Hematopoietic multipotent progenitor cell treated with erythropoietin and hydrocortisone succinate and interleukin-3 and kit ligand, for 15 days (in vitro differentiated cells): ENCODE results near the gene ENTPD2.
A peak's percentile ranks its signal among the peaks of the same experiment; 100 is the strongest.

ENCODE experiments used
- DNase-seq: peaks from one replicate; pipeline ENCODE4 v3.0.0-alpha.2; 2015; ENCODE audit warnings: low spot score

Gene ENTPD2

GRCh38 chr9:137079401-137079787 is 25.5 kb upstream of the ENTPD2 start:
- no peak for DNase-seq

DNA sequence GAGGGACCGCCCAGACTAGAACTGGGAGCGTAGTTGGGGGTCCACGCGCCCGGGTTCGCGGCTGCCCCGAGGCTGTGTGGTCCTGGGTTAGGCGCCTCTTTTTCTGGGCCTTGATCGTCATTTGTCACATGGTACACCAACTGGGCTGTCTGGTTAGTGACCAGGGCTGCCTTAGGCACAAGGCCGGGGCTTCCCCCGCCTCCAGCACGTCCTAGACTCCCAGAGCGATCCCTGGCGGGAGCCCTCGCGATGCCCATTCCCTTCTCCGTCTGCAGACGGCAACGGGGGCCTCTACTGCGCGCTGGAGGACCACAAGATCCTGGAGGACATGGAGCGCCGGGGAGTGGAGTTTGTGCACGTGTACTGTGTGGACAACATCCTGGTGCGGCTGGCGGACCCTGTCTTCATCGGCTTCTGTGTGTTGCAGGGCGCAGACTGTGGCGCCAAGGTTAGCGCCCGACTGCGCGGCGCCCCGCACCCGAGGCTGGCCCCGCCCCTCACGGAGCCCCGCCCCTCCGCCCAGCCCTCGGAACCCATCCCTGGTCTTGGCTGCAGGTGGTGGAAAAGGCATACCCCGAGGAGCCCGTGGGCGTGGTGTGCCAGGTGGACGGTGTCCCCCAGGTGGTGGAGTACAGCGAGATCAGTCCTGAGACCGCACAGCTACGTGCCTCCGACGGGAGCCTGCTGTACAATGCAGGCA is 25.0 kb upstream of the ENTPD2 start:
- DNase-seq = no peak

DNA sequence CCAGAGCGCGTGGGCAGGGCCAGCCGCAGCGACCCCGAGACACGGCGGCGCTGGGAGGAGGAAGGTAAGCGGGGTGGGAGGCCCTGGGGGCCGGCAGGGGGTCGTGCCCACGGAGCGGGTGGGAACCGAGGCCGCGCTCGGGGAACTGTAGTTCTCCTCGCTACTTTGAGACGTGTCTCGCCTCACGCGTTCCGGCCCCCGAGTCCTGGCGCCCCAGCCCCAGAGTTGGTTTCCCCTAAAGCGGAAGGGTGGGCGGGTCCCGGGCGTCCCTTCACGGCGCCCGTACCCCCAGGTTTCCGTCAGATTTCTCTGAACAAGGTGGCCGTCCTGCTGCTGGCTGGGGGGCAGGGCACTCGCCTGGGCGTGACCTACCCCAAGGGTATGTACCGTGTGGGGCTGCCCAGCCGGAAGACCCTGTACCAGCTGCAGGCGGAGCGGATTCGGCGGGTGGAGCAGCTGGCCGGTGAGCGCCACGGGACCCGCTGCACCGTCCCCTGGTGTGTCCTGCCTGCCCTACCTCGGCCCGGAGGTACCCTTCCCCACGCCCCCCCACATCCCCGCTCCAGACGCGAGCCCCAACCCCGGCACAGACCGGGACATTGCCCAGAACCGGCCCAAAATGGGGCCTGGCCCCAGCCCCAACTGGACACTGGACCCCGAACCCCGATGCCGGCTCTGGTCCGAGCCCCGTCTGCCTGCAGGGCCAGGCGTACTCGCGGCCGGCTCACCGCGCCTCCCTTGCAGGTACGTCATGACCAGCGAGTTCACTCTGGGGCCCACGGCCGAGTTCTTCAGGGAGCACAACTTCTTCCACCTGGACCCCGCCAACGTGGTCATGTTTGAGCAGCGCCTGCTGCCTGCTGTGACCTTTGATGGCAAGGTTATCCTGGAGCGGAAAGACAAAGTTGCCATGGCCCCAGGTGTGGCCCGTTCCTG is 24.2 kb upstream of the ENTPD2 start:
- DNase-seq = no peak

DNA sequence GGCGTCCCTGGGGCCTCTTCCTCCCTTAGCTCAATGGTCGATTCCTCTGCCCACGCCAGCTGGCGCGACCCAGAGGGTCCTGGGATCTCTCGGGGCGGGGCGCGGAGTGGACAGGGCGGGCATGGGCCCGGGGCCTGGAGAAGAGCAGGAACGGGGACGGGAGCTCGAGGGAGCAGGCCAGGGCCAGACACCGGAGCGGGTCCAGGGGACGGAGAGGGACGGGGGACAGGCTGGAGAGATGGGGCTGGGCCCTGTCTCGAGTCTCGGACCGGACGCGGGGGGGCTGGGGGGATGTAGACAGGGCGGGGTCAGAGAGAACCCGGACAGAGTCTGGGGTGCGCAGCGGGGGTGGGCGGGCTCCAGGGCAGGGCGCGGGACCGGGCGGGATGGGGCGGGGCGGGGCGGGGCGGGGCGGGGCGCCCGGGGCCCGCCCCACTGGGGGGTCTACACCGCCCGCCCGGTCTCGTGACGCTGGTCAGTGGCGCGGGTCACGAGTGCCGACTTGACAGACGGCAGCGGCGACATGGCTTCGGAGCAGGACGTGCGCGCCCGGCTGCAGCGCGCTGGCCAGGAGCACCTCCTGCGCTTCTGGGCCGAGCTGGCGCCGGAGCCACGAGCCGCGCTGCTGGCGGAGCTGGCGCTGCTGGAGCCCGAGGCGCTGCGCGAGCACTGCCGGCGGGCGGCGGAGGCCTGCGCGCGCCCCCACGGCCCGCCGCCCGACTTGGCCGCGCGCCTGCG is 23.3 kb upstream of the ENTPD2 start, which contains the start of gene UAP1L1:
TSS of gene UAP1L1 (plus strand) at position 508 of the 738 bp plus-strand sequence. CDS start at position 524, 16 bp downstream.
- DNase-seq = peak; percentile 17

DNA sequence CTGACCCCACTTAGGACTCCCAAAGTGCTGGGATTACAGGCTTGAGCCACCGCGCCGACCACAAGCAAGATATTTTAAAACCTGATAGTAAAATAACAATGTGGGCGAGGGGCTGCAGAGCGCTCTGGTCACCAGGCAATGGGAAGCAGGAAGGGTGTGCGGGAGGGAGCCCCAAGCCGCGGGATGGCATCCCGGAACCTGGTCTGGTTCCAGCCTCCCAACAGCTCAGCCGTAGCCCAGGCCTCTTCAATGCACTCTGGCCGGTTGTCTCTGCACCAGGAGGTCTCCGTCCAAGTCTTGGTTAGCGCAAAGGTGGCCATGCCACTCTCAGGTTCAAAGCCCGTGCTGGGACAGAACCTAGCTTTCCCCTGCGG is 22.8 kb upstream of the ENTPD2 start:
- DNase-seq = no peak

DNA sequence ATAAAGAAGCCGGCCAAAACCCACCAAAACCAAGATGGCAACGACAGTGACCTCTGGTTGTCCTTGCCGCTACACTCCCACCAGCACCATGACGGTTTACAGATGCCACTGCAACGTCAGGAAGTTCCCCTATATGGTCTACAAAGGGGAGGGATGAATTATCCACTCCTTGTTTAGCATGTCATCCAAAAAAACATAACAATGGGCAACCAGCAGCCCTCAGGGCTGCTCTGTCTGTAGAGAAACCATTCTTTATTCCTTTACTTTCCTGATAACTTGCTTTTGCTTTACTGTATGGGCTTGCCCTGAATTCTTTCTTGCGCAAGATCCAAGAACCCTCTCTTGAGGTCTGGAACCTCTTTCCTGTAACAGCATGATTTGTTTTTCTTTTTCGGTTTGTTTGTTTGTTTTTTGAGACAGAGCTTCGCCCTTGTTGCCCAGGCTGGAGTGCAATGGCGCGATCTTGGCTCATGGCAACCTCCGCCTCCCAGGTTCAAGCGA is 21.5 kb upstream of the ENTPD2 start:
- DNase-seq = no peak

- DNase-seq = no peak
These were observed 20.9 kb upstream of the ENTPD2 start for GRCh38 chr9:137074657-137075274.

DNA sequence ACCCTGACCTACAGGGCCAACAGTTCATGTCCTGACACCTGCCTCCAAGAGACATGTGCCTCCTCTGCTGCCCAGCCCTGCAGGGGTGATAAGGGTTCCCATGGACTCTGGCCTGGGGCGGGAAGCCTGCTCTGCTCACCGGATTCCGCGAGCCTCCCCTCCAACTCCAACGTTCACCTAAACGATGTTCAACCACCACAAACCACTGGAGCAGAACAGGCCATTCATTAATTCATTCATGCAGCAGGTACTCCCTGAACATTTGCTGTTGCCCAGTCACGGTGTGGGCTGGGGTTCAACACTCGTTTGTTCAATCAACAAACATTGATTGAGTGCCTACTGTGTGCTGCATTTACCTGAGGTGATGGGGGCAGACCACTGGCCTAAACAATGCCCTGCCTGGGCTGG is 20.1 kb upstream of the ENTPD2 start:
- DNase-seq = no peak

GRCh38 chr9:137071282-137071681 is 17.4 kb upstream of the ENTPD2 start:
- no peak for DNase-seq

DNA sequence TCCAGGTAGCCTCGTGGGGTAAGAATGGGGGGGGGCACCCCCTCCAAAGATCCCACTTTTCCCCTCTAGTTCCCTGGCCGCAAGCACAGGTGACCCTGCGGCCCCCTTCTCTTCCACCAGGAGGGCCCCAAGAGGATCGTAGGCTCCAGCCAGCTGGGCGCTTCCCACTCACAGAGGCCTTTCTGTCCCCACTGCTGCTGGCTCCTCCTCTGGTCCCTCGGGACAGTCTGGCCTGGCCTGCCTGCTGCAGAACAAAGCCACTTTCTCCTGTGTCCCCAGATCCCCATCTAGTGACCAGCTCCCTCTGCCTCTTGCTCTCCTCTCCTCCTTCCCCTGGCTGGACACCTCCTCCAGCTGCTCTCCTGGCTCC is 17.0 kb upstream of the ENTPD2 start:
- no peak for DNase-seq

- peak; percentile 85 for DNase-seq
These were observed 16.5 kb upstream of the ENTPD2 start, which contains the start of gene SAPCD2 for GRCh38 chr9:137070201-137070905. Gene SAPCD2 (minus strand): TSS chr9:137070557. CDS start chr9:137070460, 97 bp downstream.

GRCh38 chr9:137069508-137070091 is 15.7 kb upstream of the ENTPD2 start:
- DNase-seq = no peak

DNA sequence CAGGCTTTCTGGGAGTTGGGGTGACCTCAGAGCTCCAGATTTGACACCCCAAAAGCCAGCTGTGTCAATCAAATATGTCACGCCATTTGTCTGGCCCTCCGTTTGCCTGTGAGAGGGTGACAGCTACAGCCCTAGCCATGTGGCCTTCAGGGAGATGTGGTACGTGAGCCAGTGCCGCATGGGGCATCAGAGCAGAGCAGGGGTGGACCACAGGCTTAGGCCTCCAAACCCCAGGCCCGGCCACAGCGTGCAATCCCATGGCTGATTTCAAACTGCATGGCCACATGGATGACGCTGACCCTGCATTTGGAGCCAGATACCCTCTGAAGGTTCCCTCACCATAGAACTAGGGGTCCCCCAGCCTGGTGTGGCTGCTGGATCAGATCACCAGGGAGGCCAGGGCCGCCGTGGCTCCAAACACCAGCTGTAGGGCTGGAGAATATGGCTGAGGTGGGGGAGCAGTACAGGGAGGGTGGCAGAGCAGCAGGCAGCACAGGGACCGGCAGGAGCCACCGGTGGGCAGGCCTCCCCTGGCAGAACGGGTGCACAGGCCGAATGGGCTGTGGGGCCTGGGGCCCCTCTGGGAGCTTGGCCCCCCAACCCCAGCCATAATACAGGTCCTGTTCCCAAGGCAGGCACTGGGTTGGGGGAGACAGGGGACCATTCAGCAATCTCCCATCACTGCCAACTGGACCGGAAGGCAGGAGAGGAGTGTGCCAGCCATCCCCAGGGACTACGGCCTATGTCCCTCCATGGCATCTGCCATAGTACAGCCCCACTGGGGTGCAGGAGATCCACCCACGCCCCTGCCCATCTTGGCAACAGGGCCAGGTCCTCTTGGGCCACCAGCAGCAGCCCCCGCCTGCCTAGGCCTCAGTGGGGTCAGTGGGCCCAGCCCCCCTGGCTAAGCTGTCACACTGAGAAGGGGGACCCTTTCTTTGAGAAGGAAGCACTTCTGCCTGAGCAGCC is 15.0 kb upstream of the ENTPD2 start:
- DNase-seq = no peak

DNA sequence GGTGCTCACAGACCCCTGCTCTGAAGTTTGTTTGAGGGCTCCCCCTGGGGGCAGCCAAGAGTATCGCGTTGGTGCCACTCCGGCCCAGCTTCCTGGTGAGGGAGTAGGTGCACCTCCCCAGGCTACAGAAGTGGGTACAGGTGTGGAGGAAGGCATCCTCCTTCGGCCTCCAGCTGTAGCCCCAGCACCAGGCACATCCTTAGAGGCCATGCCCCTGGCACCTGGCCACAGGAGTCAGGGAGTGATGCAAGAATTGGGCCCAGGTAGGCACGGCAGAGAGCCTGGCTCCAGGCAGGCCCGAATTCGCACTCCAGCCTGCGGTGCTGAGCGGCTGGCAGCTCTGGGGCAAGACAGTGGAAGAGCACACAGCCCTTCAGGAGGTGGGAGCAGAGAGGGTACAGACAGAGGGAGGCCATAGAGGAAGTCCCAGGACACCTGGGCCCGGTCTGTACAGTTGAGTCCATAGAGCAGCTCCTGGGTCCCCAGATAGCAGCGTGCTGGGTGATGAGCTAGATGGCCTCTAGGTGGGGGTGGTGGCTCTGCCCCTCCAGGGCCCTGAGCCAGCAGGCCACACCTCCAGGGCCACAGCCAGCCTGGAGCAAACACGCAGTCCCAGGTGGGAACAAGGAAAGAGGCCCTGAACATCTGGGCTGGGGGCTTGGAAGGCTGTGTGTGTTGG is 14.1 kb upstream of the ENTPD2 start:
- DNase-seq = peak; percentile 81

DNA sequence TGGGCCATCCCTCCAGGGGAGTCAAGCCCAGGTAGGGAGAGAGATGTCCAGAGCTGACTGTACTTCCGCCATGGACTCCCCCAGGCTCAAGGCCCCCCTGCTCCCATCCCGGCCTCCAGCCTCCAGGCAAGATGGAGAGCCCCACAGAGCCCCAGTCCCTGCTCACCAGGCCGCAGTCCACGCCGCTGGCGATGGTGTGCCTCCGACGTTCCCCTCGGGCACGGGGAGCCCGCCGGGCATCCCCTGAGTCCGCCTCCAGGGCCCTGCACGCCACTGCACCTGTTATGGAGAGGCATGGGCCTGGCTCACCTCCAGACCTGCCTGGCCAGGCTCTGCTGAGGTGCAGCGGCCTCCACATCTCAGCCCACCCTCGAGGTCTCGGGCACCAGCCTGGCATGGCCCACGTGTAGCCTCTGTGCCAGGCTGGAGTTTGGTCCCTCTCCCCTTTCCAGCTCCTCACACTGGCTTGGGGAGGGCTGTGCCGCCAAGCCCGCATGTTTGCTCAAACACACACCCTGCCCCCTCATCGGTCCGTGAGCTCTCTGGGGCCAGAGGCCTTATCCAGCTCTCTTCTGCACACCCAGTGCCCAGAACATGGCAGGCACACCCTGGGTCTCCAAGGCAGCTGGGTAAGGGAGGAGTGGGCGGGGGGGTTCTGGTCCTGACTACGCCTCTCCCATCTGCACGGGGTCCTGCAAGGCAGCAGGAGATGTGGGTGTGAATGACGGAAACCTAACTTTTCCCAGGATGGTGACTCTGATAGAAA is 12.4 kb upstream of the ENTPD2 start:
- no peak for DNase-seq

- DNase-seq = no peak
These were observed 11.6 kb upstream of the ENTPD2 start for GRCh38 chr9:137065336-137065967.

- DNase-seq = no peak
These were observed 11.0 kb upstream of the ENTPD2 start for GRCh38 chr9:137064880-137065164.
